Transverse colon (tissue), 4 donors: ENCODE measurements around the gene APC2. TPM values are rescaled to one million over a fixed set of nuclear protein-coding genes. Genes with fewer than 3 reads are reported as not detected.

Experiments
- DNase-seq: peaks from one replicate; pipeline ENCODE4 v3.0.0-alpha.2; 2019
- H3K27ac ChIP-seq, 4 donors: fragments of 200-600 bp; sonication (generic); 2 replicates each; pipeline ENCODE4 v1.5.1; 2016 to 2018; ENCODE audit warnings: inconsistent platforms in 4 of 4
- H3K27me3 ChIP-seq: fragments of 200-600 bp; sonication (generic); 2 replicates; pipeline ENCODE4 v1.5.1; 2017; ENCODE audit warnings: inconsistent platforms
- H3K36me3 ChIP-seq, 4 donors: fragments of 200-600 bp; sonication (generic); 2 replicates each; pipeline ENCODE4 v1.5.1; 2017 to 2019; ENCODE audit warnings: inconsistent platforms in 4 of 4
- H3K4me1 ChIP-seq, 4 donors: fragments of 200-600 bp; sonication (generic); 2 replicates each; pipeline ENCODE4 v1.5.1; 2017 to 2020; ENCODE audit warnings: inconsistent platforms in 4 of 4
- H3K4me3 ChIP-seq, 4 donors: fragments of 200-600 bp; sonication (generic); 1 replicate in 1 of 4; 2 replicates in 3 of 4; pipeline versions ENCODE4 v1.5.1 to v1.6.1; 2017 to 2019; ENCODE audit warnings: inconsistent platforms in 4 of 4
- H3K9me3 ChIP-seq, 2 donors: fragments of 200-600 bp; sonication (generic); 2 replicates each; pipeline ENCODE4 v1.5.1; 2017 to 2019; ENCODE audit warnings: inconsistent platforms in 2 of 2
- EP300 ChIP-seq: sonication (generic); formaldehyde crosslinking; IDR thresholded peaks from one replicate; pipeline ENCODE4 v1.6.1; 2017; ENCODE audit warnings: antibody characterized with exemption, low read depth
- POLR2A ChIP-seq: fragments of 450-650 bp; IDR thresholded peaks from one replicate; pipeline ENCODE4 v1.6.1; 2016; ENCODE audit warnings: antibody characterized with exemption, mild to moderate bottlenecking, moderate library complexity
- POLR2AphosphoS5 ChIP-seq, 3 donors: sonication (generic); formaldehyde crosslinking; IDR thresholded peaks; one replicate each; pipeline ENCODE4 v1.6.1; 2016; ENCODE audit warnings: antibody characterized with exemption in 3 of 3
- WGBS, 2 donors: methylation state at CpG; one replicate each; pipeline ENCODE4 v1.1.5; 2018; ENCODE audit warnings: low coverage in 1 of 2; 5-methylcytosine and 5-hydroxymethylcytosine counted together
- in situ Hi-C, 4 donors: fragments of 200-750 bp; cut with MboI; loops; one replicate each; pipeline versions ENCODE4 v1.15.0 to v1.15.1; 2017; ENCODE audit warnings: low sequenced_read_pairs in 3 of 4, low pct_ligation_motif_present in 1 of 4, low pct_unique_long_range_greater_than_20kb in 1 of 4
- intact Hi-C: fragments of 100-400 bp; cut with DNase I; formaldehyde crosslinking; loops from one replicate; pipeline ENCODE4 v1.15.1; 2023; ENCODE audit warnings: low total_unique reads
- total RNA-seq, 4 donors: library from RNA; depleted of rRNA; stranded (reverse); fragments of >200 nt; gene quantifications; one replicate each; pipeline ENCODE4 v1.1.0, GENCODE V29; 2016
- TF ChIP-seq, protein P1 (sequence below), 5 experiments: fragments of 200-600 bp in 3 of 5; fragments of 450-650 bp in 2 of 5; sonication (generic) in 3 of 5; IDR thresholded peaks; 1 replicate in 2 of 5; 2 replicates in 3 of 5; pipeline ENCODE4 v1.5.1; 2016 to 2017; ENCODE audit warnings: antibody characterized with exemption in 5 of 5, inconsistent platforms in 3 of 5, mild to moderate bottlenecking in 2 of 5, moderate library complexity in 1 of 5

The APC2 gene
- total RNA-seq, 4 donors from 2014 or later, result under 0.01 to 6.0 (median 0.36) TPM

GRCh38 chr19:1481224-1481892 lies 31.4 kb downstream of the APC2 start:
- 86% methylated on average over 26 of the region's 26 CpGs; no CpG with 5 or more reads in 1 of the 2 donors for WGBS, 2 donors
- no peak for DNase-seq
- peaks cover 0 to under 1% (median 0%) of the 10 kb centered on the region in 4 donors for H3K36me3 ChIP-seq
- peaks cover 10 to 25% (median 20%) of the 10 kb centered on the region in 4 donors for H3K4me1 ChIP-seq
- H3K4me3 ChIP-seq, result no peak overlapping the region
- in situ Hi-C loops (no loop called here), intact Hi-C loops (no loop called here)
- no peaks in the 10 kb centered on the region for H3K9me3 ChIP-seq
- no peaks in the 10 kb centered on the region for H3K27me3 ChIP-seq
- H3K27ac ChIP-seq, result no peak overlapping the region
- TF ChIP-seq POLR2AphosphoS5 (IDR thresholded peaks at IDR 0.05) (no peak), POLR2A (no peak), EP300 (no peak)
- TF ChIP-seq, protein P1, sequence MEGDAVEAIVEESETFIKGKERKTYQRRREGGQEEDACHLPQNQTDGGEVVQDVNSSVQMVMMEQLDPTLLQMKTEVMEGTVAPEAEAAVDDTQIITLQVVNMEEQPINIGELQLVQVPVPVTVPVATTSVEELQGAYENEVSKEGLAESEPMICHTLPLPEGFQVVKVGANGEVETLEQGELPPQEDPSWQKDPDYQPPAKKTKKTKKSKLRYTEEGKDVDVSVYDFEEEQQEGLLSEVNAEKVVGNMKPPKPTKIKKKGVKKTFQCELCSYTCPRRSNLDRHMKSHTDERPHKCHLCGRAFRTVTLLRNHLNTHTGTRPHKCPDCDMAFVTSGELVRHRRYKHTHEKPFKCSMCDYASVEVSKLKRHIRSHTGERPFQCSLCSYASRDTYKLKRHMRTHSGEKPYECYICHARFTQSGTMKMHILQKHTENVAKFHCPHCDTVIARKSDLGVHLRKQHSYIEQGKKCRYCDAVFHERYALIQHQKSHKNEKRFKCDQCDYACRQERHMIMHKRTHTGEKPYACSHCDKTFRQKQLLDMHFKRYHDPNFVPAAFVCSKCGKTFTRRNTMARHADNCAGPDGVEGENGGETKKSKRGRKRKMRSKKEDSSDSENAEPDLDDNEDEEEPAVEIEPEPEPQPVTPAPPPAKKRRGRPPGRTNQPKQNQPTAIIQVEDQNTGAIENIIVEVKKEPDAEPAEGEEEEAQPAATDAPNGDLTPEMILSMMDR (IDR thresholded peaks at IDR 0.05), result no peak

- no peaks in the 10 kb centered on the region for H3K9me3 ChIP-seq
- peaks cover 10 to 25% (median 20%) of the 10 kb centered on the region in 4 donors for H3K4me1 ChIP-seq
- 90% methylated on average over 19 of the region's 36 CpGs; no CpG with 5 or more reads in 1 of the 2 donors for WGBS, 2 donors
- H3K36me3 ChIP-seq, result no peaks in the 10 kb centered on the region
- no peak overlapping the region for H3K27ac ChIP-seq
- H3K4me3 ChIP-seq, result no peak overlapping the region
- in situ Hi-C loops, result no loop called here
- H3K27me3 ChIP-seq, result no peaks in the 10 kb centered on the region
- TF ChIP-seq POLR2AphosphoS5 (IDR thresholded peaks at IDR 0.05) (no peak), POLR2A (no peak), EP300 (no peak)
- TF ChIP-seq, protein P1 (IDR thresholded peaks at IDR 0.05), result no peak
- intact Hi-C loops, result no loop called here
- no peak for DNase-seq
Observed at GRCh38 chr19:1481893-1482360, 32.0 kb downstream of the APC2 start.

GRCh38 chr19:1482361-1483130 lies 32.6 kb downstream of the APC2 start:
- Histone ChIP-seq H3K9me3 (no peaks in the 10 kb centered on the region), H3K36me3 (no peaks in the 10 kb centered on the region), H3K4me1 (peaks cover 10 to 21% (median 15%) of the 10 kb centered on the region in 4 donors), H3K27ac (no peak overlapping the region), H3K27me3 (no peaks in the 10 kb centered on the region), H3K4me3 (no peak overlapping the region)
- 84% methylated on average over 34 of the region's 37 CpGs; no CpG with 5 or more reads in 1 of the 2 donors for WGBS, 2 donors
- intact Hi-C loops, result no loop called here
- TF ChIP-seq, protein P1 (IDR thresholded peaks at IDR 0.05), result no peak
- no peak for TF ChIP-seq POLR2A
- no peak for TF ChIP-seq POLR2AphosphoS5 (IDR thresholded peaks at IDR 0.05)
- TF ChIP-seq EP300, result no peak
- in situ Hi-C loops, result no loop called here
- DNase-seq, result no peak
